DMS79 (cell line): Measurements from ENCODE around the gene PVALB.

Experiments used
- DNase-seq: peaks from one replicate; lab custom pipeline; 2025; lab: John Stamatoyannopoulos, UW

Gene PVALB

GRCh38 chr22:36811094-36811800 is 5.6 kb downstream of the PVALB start:
- peak; percentile 24 for DNase-seq

- DNase-seq: no peak
Measured at GRCh38 chr22:36809351-36809750, 7.5 kb downstream of the PVALB start.

GRCh38 chr22:36808721-36809344 is 8.0 kb downstream of the PVALB start:
- DNase-seq: peak; percentile 77

GRCh38 chr22:36807627-36808026 is 9.2 kb downstream of the PVALB start:
- DNase-seq: no peak

GRCh38 chr22:36806835-36807234 is 10.0 kb downstream of the PVALB start:
- no peak for DNase-seq

- DNase-seq: no peak
Measured at GRCh38 chr22:36803358-36803757, 13.5 kb downstream of the PVALB start.

- no peak for DNase-seq
Measured at GRCh38 chr22:36798674-36799066, 18.2 kb downstream of the PVALB start.

GRCh38 chr22:36797911-36798673 is 18.7 kb downstream of the PVALB start:
- DNase-seq: no peak

GRCh38 chr22:36797374-36797773 is 19.5 kb downstream of the PVALB start:
- DNase-seq: no peak

GRCh38 chr22:36796552-36797175 is 20.2 kb downstream of the PVALB start:
- no peak for DNase-seq

- peak; percentile 23 for DNase-seq
Measured at GRCh38 chr22:36795633-36796032, 21.2 kb downstream of the PVALB start.

GRCh38 chr22:36790648-36791047 is 26.2 kb downstream of the PVALB start:
- DNase-seq: no peak

- no peak for DNase-seq
Measured at GRCh38 chr22:36787204-36787988, 29.4 kb downstream of the PVALB start.

- DNase-seq: no peak
Measured at GRCh38 chr22:36783743-36784142, 33.1 kb downstream of the PVALB start.

- peak; percentile 19 for DNase-seq
Measured at GRCh38 chr22:36781656-36782627, 34.9 kb downstream of the PVALB start.

GRCh38 chr22:36778020-36778419 is 38.8 kb downstream of the PVALB start:
- DNase-seq: no peak

- DNase-seq: no peak
Measured at GRCh38 chr22:36776722-36777121, 40.1 kb downstream of the PVALB start.

GRCh38 chr22:36775964-36776669 is 40.7 kb downstream of the PVALB start, which contains the start of gene IFT27:
Gene IFT27 (minus strand): TSS chr22:36776119. CDS start chr22:36775707, 412 bp downstream.
- peak; percentile 98 for DNase-seq

- DNase-seq: no peak
Measured at GRCh38 chr22:36775586-36775963, 41.3 kb downstream of the PVALB start.

- DNase-seq: no peak
Measured at GRCh38 chr22:36773935-36774334, 42.9 kb downstream of the PVALB start.
